H9 (cell line): ENCODE results near the gene PUM1. TPM values are rescaled to one million over a fixed set of nuclear protein-coding genes. Genes with fewer than 3 reads are reported as not detected.

Source experiments
- DNase-seq: peaks from one replicate; pipeline ENCODE4 v3.0.0-alpha.2; 2017
- H2AFZ ChIP-seq: one replicate; pipeline ENCODE4 v1.6.1; 2013; ENCODE audit warnings: mild to moderate bottlenecking, low read length, control low read depth, moderate library complexity
- H2AK5ac ChIP-seq: 2 replicates; pipeline ENCODE4 v1.6.1; 2013; ENCODE audit warnings: low read length, control low read depth, mixed read lengths; ENCODE audit not compliant: insufficient read length
- H2BK120ac ChIP-seq: one replicate; pipeline ENCODE4 v1.6.1; 2013; ENCODE audit warnings: low read depth, mild to moderate bottlenecking, low read length, control low read depth, inconsistent platforms; ENCODE audit not compliant: poor library complexity, severe bottlenecking
- H2BK12ac ChIP-seq: 2 replicates; pipeline ENCODE4 v1.6.1; 2013; ENCODE audit warnings: low read length, control low read depth, mixed read lengths, low read depth; ENCODE audit not compliant: insufficient read length
- H2BK15ac ChIP-seq: 2 replicates; pipeline ENCODE4 v1.6.1; 2013; ENCODE audit warnings: low read depth, low read length, control low read depth
- H2BK20ac ChIP-seq: one replicate; pipeline ENCODE4 v1.6.1; 2013; ENCODE audit warnings: low read depth, mild to moderate bottlenecking, low read length, control low read depth, inconsistent platforms; ENCODE audit not compliant: poor library complexity, severe bottlenecking
- H2BK5ac ChIP-seq: 2 replicates; pipeline ENCODE4 v1.6.1; 2013; ENCODE audit warnings: low read length, control low read depth, mixed read lengths; ENCODE audit not compliant: insufficient read length
- H3K14ac ChIP-seq: 2 replicates; pipeline ENCODE4 v1.6.1; 2013; ENCODE audit warnings: low read length, control low read depth; ENCODE audit not compliant: insufficient read depth
- H3K18ac ChIP-seq: 2 replicates; pipeline ENCODE4 v1.6.1; 2013; ENCODE audit warnings: low read depth, mild to moderate bottlenecking, mixed read lengths, low read length, control low read depth; ENCODE audit not compliant: insufficient read length
- H3K23ac ChIP-seq: 2 replicates; pipeline ENCODE4 v1.6.1; 2013; ENCODE audit warnings: low read length, control low read depth, mixed read lengths, low read depth; ENCODE audit not compliant: insufficient read length
- H3K23me2 ChIP-seq: 2 replicates; pipeline ENCODE4 v1.6.1; 2013; ENCODE audit warnings: low read depth, mild to moderate bottlenecking, mixed read lengths, low read length, control low read depth; ENCODE audit not compliant: insufficient read length, poor library complexity, severe bottlenecking
- H3K27ac ChIP-seq: 2 replicates; pipeline ENCODE4 v1.5.1; 2013; ENCODE audit warnings: low read length, control low read depth, mixed read lengths, low read depth; ENCODE audit not compliant: insufficient read length
- H3K27me3 ChIP-seq: 2 replicates; pipeline ENCODE4 v1.6.1; 2013; ENCODE audit warnings: low read length, control low read depth, inconsistent platforms; ENCODE audit not compliant: insufficient read depth
- H3K4ac ChIP-seq: 2 replicates; pipeline ENCODE4 v1.6.1; 2013; ENCODE audit warnings: low read depth, mild to moderate bottlenecking, control low read depth, inconsistent platforms, low read length, moderate library complexity
- H3K4me1 ChIP-seq: 2 replicates; pipeline ENCODE4 v1.6.1; 2013; ENCODE audit warnings: low read length, control low read depth, inconsistent platforms; ENCODE audit not compliant: insufficient read depth
- H3K4me2 ChIP-seq: 2 replicates; pipeline ENCODE4 v1.6.1; 2013; ENCODE audit warnings: low read length, control low read depth, mixed read lengths; ENCODE audit not compliant: insufficient read length, insufficient read depth
- H3K56ac ChIP-seq: 2 replicates; pipeline ENCODE4 v1.6.1; 2013; ENCODE audit warnings: low read depth, mild to moderate bottlenecking, mixed read lengths, low read length, control low read depth; ENCODE audit not compliant: insufficient read length
- H3K79me1 ChIP-seq: 2 replicates; pipeline ENCODE4 v1.6.1; 2013; ENCODE audit warnings: low read depth, mild to moderate bottlenecking, moderate library complexity, low read length, control low read depth, inconsistent platforms; ENCODE audit not compliant: insufficient read depth, poor library complexity, severe bottlenecking
- H3K79me2 ChIP-seq: 2 replicates; pipeline ENCODE4 v1.6.1; 2013; ENCODE audit warnings: low read length, control low read depth, inconsistent platforms; ENCODE audit not compliant: insufficient read depth
- H3K9ac ChIP-seq: 2 replicates; pipeline ENCODE4 v1.6.1; 2013; ENCODE audit warnings: low read length, control low read depth, mixed read lengths; ENCODE audit not compliant: insufficient read length; ENCODE audit errors: extremely low read depth
- H3K9me3 ChIP-seq: one replicate; pipeline ENCODE4 v1.6.1; 2013; ENCODE audit warnings: low read depth, low read length, inconsistent platforms; ENCODE audit not compliant: control insufficient read depth
- H3T11ph ChIP-seq: one replicate; pipeline ENCODE4 v1.6.1; 2013; ENCODE audit warnings: mild to moderate bottlenecking, low read length, control low read depth, inconsistent platforms
- H4K20me1 ChIP-seq: one replicate; pipeline ENCODE4 v1.6.1; 2013; ENCODE audit not compliant: control insufficient read depth, insufficient read length, insufficient read depth
- H4K5ac ChIP-seq: 2 replicates; pipeline ENCODE4 v1.6.1; 2013; ENCODE audit warnings: low read depth, mild to moderate bottlenecking, mixed read lengths, low read length, control low read depth; ENCODE audit not compliant: insufficient read length
- H4K8ac ChIP-seq: replicated peaks from 2 replicates; pipeline ENCODE4 v1.6.1; 2013; ENCODE audit warnings: low read length, control low read depth, mixed read lengths, low read depth; ENCODE audit not compliant: insufficient read length
- H4K91ac ChIP-seq: 2 replicates; pipeline ENCODE4 v1.6.1; 2013; ENCODE audit warnings: low read depth, mild to moderate bottlenecking, moderate library complexity, mixed read lengths, low read length, control low read depth; ENCODE audit not compliant: insufficient read length
- H3K27ac Mint-ChIP-seq, 3 experiments: 2 replicates in 2 of 3; 3 replicates in 1 of 3; pipeline ENCODE4 v1.8.0; 2020 to 2021; ENCODE audit warnings: mixed read lengths in 3 of 3, mild to moderate bottlenecking in 1 of 3, moderate library complexity in 1 of 3
- H3K27me3 Mint-ChIP-seq: 2 replicates; pipeline ENCODE4 v1.8.0; 2021; ENCODE audit warnings: low read depth, mild to moderate bottlenecking, moderate library complexity, mixed read lengths
- H3K36me3 Mint-ChIP-seq, 3 experiments: 2 replicates in 2 of 3; 3 replicates in 1 of 3; pipeline ENCODE4 v1.8.0; 2020 to 2021; ENCODE audit warnings: low read depth in 3 of 3, mixed read lengths in 3 of 3; ENCODE audit not compliant: insufficient read depth in 1 of 3
- H3K4me1 Mint-ChIP-seq, 2 experiments: 2 replicates each; pipeline ENCODE4 v1.8.0; 2020; ENCODE audit warnings: mixed read lengths in 2 of 2
- H3K4me3 Mint-ChIP-seq, 2 experiments: 2 replicates in 1 of 2; 3 replicates in 1 of 2; pipeline ENCODE4 v1.8.0; 2020 to 2021; ENCODE audit warnings: mild to moderate bottlenecking in 2 of 2, mixed read lengths in 2 of 2, moderate library complexity in 1 of 2
- H3K9me3 Mint-ChIP-seq, 2 experiments: 2 replicates in 1 of 2; 3 replicates in 1 of 2; pipeline ENCODE4 v1.8.0; 2020; ENCODE audit warnings: mild to moderate bottlenecking in 2 of 2, mixed read lengths in 2 of 2, moderate library complexity in 1 of 2
- WGBS: extraction: QIAGEN DNeasy Blood & Tissue Kit; methylation state at CpG from one replicate; pipeline ENCODE4 v1.1.7; 2013; ENCODE audit warnings: missing lambda C conversion rate, low lambda C conversion rate, mixed read lengths; ENCODE audit not compliant: insufficient read length; ENCODE audit errors: extremely low coverage; 5-methylcytosine and 5-hydroxymethylcytosine counted together
- total RNA-seq: library from RNA; stranded (reverse); gene quantifications from 2 replicates; pipeline ENCODE4 v1.2.1, GENCODE V29; 2021
- TF ChIP-seq, protein P1 (sequence below): fragments of 200-600 bp; sonication (generic); conservative IDR thresholded peaks from 3 replicates; pipeline ENCODE4 v1.8.0; 2021; ENCODE audit warnings: antibody characterized with exemption, mild to moderate bottlenecking

The PUM1 gene
- total RNA-seq, 1 experiment from 2014 or later, result 164 TPM

DNA sequence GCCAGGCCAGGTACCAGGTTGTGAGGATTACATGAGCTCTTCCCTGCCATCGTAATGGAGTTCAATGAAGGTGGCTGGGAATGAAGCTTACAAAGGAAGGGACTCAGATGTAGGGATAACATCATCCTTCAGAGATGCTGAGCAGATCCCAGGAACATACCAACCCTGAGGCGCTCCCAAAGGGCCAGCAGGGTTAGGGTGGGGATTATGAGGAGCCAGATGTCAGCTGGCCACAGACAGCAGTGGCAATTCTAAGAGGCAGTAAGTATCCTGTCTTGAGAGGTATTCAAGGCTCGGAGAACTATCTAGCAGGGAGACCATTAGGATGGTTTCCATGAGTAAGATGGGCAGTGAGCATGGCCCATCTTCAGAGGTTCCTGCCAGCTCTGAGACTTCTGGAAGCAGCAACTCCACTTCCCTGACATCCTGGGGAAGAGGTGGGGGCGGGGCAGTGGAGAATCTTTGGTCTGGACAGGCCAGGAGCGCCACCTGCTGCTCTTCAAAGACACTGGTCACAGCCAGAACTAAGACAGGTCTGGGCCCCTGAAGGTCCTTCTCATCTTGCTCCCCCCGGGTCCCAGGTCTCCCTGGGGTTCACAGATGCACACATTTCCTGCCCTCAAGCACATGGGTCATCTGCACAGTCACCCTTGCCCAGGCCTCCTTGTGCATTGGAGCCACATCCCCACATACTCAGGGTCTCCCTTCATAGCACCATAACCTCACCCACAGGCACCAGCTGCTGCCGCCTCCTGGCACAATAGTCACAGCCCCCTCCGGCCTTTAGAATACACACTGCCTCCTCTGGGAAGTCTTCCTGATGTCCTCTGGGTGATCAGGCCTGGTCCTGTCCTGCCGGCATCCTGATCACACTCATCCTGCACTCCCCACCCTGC lies 154.2 kb downstream of the PUM1 start:
- no peaks in the 10 kb centered on the region for H3K9me3 ChIP-seq
- peaks cover 4% of the 10 kb centered on the region for H4K20me1 ChIP-seq
- H3K27ac ChIP-seq, result no peak overlapping the region
- H3K9ac ChIP-seq, result no peak overlapping the region
- peaks cover 25% of the 10 kb centered on the region for H3K27me3 Mint-ChIP-seq
- no peak overlapping the region for H2BK15ac ChIP-seq
- TF ChIP-seq, protein P1, sequence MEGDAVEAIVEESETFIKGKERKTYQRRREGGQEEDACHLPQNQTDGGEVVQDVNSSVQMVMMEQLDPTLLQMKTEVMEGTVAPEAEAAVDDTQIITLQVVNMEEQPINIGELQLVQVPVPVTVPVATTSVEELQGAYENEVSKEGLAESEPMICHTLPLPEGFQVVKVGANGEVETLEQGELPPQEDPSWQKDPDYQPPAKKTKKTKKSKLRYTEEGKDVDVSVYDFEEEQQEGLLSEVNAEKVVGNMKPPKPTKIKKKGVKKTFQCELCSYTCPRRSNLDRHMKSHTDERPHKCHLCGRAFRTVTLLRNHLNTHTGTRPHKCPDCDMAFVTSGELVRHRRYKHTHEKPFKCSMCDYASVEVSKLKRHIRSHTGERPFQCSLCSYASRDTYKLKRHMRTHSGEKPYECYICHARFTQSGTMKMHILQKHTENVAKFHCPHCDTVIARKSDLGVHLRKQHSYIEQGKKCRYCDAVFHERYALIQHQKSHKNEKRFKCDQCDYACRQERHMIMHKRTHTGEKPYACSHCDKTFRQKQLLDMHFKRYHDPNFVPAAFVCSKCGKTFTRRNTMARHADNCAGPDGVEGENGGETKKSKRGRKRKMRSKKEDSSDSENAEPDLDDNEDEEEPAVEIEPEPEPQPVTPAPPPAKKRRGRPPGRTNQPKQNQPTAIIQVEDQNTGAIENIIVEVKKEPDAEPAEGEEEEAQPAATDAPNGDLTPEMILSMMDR, result peak; percentile 91
- H3K9me3 Mint-ChIP-seq, result no peaks in the 10 kb centered on the region
- H3K79me2 ChIP-seq, result no peaks in the 10 kb centered on the region
- peaks cover 5% of the 10 kb centered on the region; the same call in 1 of the 2 replicates for H3K4me1 ChIP-seq
- DNase-seq, result peak; percentile 90
- no CpG with 5 or more reads among the region's 9 CpGs for WGBS
- H3K79me1 ChIP-seq, result no peaks in the 10 kb centered on the region
- H4K5ac ChIP-seq, result no peak overlapping the region
- H3K36me3 Mint-ChIP-seq, result no peaks in the 10 kb centered on the region
- no peak overlapping the region for H2BK5ac ChIP-seq
- no peak overlapping the region for H2BK12ac ChIP-seq
- H3K27ac Mint-ChIP-seq, result no peak overlapping the region
- no peak overlapping the region for H2AK5ac ChIP-seq
- H2BK20ac ChIP-seq, result no peak overlapping the region
- H2BK120ac ChIP-seq, result no peak overlapping the region
- peaks cover 7% of the 10 kb centered on the region for H3K23me2 ChIP-seq
- H3K18ac ChIP-seq, result no peak overlapping the region
- no peak overlapping the region for H3T11ph ChIP-seq
- H3K23ac ChIP-seq, result no peak overlapping the region
- no peak overlapping the region for H3K4me3 Mint-ChIP-seq
- H3K27me3 ChIP-seq, result no peaks in the 10 kb centered on the region
- H3K4me2 ChIP-seq, result no peak overlapping the region
- no peak overlapping the region for H4K91ac ChIP-seq
- H3K56ac ChIP-seq, result no peak overlapping the region
- H3K4ac ChIP-seq, result no peak overlapping the region
- H3K14ac ChIP-seq, result no peak overlapping the region
- peaks cover 27 to 38% of the 10 kb centered on the region in 2 experiments for H3K4me1 Mint-ChIP-seq
- H4K8ac ChIP-seq, result no peak overlapping the region
- H2AFZ ChIP-seq, result no peak overlapping the region
